ENCODE results near the gene GALNT17. TPM values are rescaled to one million over a fixed set of nuclear protein-coding genes. Genes with fewer than 3 reads are reported as not detected.

Gene GALNT17
- total RNA-seq, 4 donors from 2014 or later, result 51.1 to 95.6 (median 69.8) TPM

GRCh38 chr7:71430246-71430645 lies 298.3 kb downstream of the GALNT17 start:
- no peak for TF ChIP-seq POLR2A (IDR thresholded peaks at IDR 0.05; ENCODE audit: low read depth)
- no peak for TF ChIP-seq POLR2AphosphoS5 (IDR thresholded peaks at IDR 0.05)
- TF ChIP-seq CTCF (IDR thresholded peaks at IDR 0.05), result no peak
- no peak for TF ChIP-seq EP300 (IDR thresholded peaks at IDR 0.05)
- Histone ChIP-seq H3K27ac (replicated peaks in 1 of 4) (no peak overlapping the region), H3K27me3 (no peaks in the 10 kb centered on the region), H3K9me3 (no peaks in the 10 kb centered on the region), H3K4me1 (peaks cover 0 to under 1% (median 0%) of the 10 kb centered on the region in 4 donors), H3K4me3 (no peak overlapping the region), H3K36me3 (peaks cover 0 to 14% (median 2%) of the 10 kb centered on the region in 4 donors)
- intact Hi-C loops (cut with DNase I), result no loop called here
- WGBS, result 88% methylated on average over 1 of the region's 1 CpG
- DNase-seq (ENCODE audit: extremely low spot score), result no peak

GRCh38 chr7:71439321-71439720 lies 307.4 kb downstream of the GALNT17 start:
- intact Hi-C loops (cut with DNase I), result no loop called here
- no peak overlapping the region for H3K27ac ChIP-seq (replicated peaks in 1 of 4)
- no peak for DNase-seq (ENCODE audit: extremely low spot score)
- 86% methylated on average over 7 of the region's 7 CpGs for WGBS
- TF ChIP-seq CTCF (IDR thresholded peaks at IDR 0.05) (no peak), EP300 (IDR thresholded peaks at IDR 0.05) (no peak), POLR2AphosphoS5 (IDR thresholded peaks at IDR 0.05) (no peak), POLR2A (IDR thresholded peaks at IDR 0.05; ENCODE audit: low read depth) (no peak)
- H3K36me3 ChIP-seq, result no peaks in the 10 kb centered on the region
- H3K27me3 ChIP-seq, result no peaks in the 10 kb centered on the region
- H3K4me3 ChIP-seq, result no peak overlapping the region
- H3K4me1 ChIP-seq, result peaks cover 0 to 4% (median 0%) of the 10 kb centered on the region in 4 donors
- H3K9me3 ChIP-seq, result no peaks in the 10 kb centered on the region

GRCh38 chr7:71442492-71443190 lies 310.7 kb downstream of the GALNT17 start:
- Histone ChIP-seq H3K4me3 (no peak overlapping the region), H3K4me1 (peaks cover 0 to 4% (median 0%) of the 10 kb centered on the region in 4 donors), H3K27me3 (no peaks in the 10 kb centered on the region), H3K9me3 (no peaks in the 10 kb centered on the region), H3K27ac (replicated peaks in 1 of 4) (no peak overlapping the region), H3K36me3 (no peaks in the 10 kb centered on the region)
- intact Hi-C loops (cut with DNase I), result no loop called here
- TF ChIP-seq POLR2AphosphoS5 (IDR thresholded peaks at IDR 0.05), result no peak
- TF ChIP-seq EP300 (IDR thresholded peaks at IDR 0.05), result no peak
- TF ChIP-seq POLR2A (IDR thresholded peaks at IDR 0.05; ENCODE audit: low read depth), result no peak
- no peak for TF ChIP-seq CTCF (IDR thresholded peaks at IDR 0.05)
- no peak for DNase-seq (ENCODE audit: extremely low spot score)
- WGBS, result 65% methylated on average over 11 of the region's 11 CpGs

GRCh38 chr7:71443191-71443530 lies 311.2 kb downstream of the GALNT17 start:
- no peak for TF ChIP-seq CTCF (IDR thresholded peaks at IDR 0.05)
- TF ChIP-seq EP300 (IDR thresholded peaks at IDR 0.05), result no peak
- no peak for TF ChIP-seq POLR2A (IDR thresholded peaks at IDR 0.05; ENCODE audit: low read depth)
- no peak for TF ChIP-seq POLR2AphosphoS5 (IDR thresholded peaks at IDR 0.05)
- Histone ChIP-seq H3K4me3 (no peak overlapping the region), H3K27ac (replicated peaks in 1 of 4) (no peak overlapping the region), H3K9me3 (no peaks in the 10 kb centered on the region), H3K27me3 (no peaks in the 10 kb centered on the region), H3K36me3 (no peaks in the 10 kb centered on the region), H3K4me1 (peaks cover 0 to 4% (median 0%) of the 10 kb centered on the region in 4 donors)
- WGBS, result 75% methylated on average over 6 of the region's 6 CpGs
- intact Hi-C loops (cut with DNase I), result no loop called here
- DNase-seq (ENCODE audit: extremely low spot score), result no peak

- Histone ChIP-seq H3K4me1 (peaks cover 0 to 4% (median 0%) of the 10 kb centered on the region in 4 donors), H3K36me3 (no peaks in the 10 kb centered on the region), H3K4me3 (no peak overlapping the region), H3K9me3 (no peaks in the 10 kb centered on the region), H3K27me3 (no peaks in the 10 kb centered on the region), H3K27ac (replicated peaks in 1 of 4) (no peak overlapping the region)
- DNase-seq (ENCODE audit: extremely low spot score), result no peak
- TF ChIP-seq POLR2AphosphoS5 (IDR thresholded peaks at IDR 0.05) (no peak), EP300 (IDR thresholded peaks at IDR 0.05) (no peak), CTCF (IDR thresholded peaks at IDR 0.05) (no peak), POLR2A (IDR thresholded peaks at IDR 0.05; ENCODE audit: low read depth) (no peak)
- intact Hi-C loops (cut with DNase I), result no loop called here
- 78% methylated on average over 4 of the region's 4 CpGs for WGBS
Measured at GRCh38 chr7:71444130-71444529, 312.2 kb downstream of the GALNT17 start.

Data from esophagus muscularis mucosa (tissue), 4 donors.